Duodenal mucosa (tissue), 2 donors: Measurements from ENCODE around the gene ZNF436.

ENCODE experiments used
- H3K27ac ChIP-seq: one replicate; pipeline ENCODE4 v1.7.0; 2013; ENCODE audit warnings: low read depth, low read length
- H3K27me3 ChIP-seq, 2 donors: one replicate each; pipeline ENCODE4 v1.7.0; 2013; ENCODE audit warnings: low read length in 2 of 2, control low read depth in 1 of 2; ENCODE audit not compliant: insufficient read depth in 2 of 2, control insufficient read depth in 1 of 2
- H3K36me3 ChIP-seq, 2 donors: one replicate each; pipeline ENCODE4 v1.7.0; 2013; ENCODE audit warnings: low read length in 2 of 2, control low read depth in 1 of 2; ENCODE audit not compliant: insufficient read depth in 2 of 2, control insufficient read depth in 1 of 2
- H3K4me1 ChIP-seq, 2 donors: one replicate each; pipeline ENCODE4 v1.7.0; 2013; ENCODE audit warnings: low read length in 2 of 2, control low read depth in 1 of 2; ENCODE audit not compliant: insufficient read depth in 2 of 2, control insufficient read depth in 1 of 2
- H3K4me3 ChIP-seq, 2 donors: one replicate each; pipeline ENCODE4 v1.7.0; 2013; ENCODE audit warnings: low read length in 2 of 2, low read depth in 1 of 2
- H3K9ac ChIP-seq, 2 donors: one replicate each; pipeline ENCODE4 v1.7.0; 2013; ENCODE audit warnings: low read length in 2 of 2, low read depth in 1 of 2
- H3K9me3 ChIP-seq, 2 donors: one replicate each; pipeline ENCODE4 v1.7.0; 2013; ENCODE audit warnings: low read length in 2 of 2, control low read depth in 1 of 2; ENCODE audit not compliant: control insufficient read depth in 1 of 2

Gene ZNF436

DNA sequence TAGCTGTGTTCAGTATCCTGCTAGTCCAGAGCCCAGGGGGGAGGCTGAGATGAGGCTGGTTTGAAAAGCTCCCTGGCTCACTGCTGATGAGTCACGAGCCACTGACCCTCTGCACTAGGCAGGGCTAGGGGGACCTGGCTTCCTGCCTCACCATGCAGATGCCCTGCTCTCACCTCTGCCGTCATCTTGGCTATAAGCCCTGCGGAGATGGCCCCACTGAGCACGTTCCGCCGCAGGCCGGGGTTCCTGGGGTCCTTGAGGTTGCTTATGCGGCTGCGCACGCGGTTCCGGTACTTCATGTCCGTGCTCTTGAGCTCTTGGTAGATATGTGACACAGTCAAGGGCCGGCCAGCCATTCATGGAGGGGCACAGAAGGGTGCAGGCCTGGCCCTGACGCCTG, 24.1 kb upstream of the ZNF436 start:
- no peak overlapping the region for H3K4me3 ChIP-seq

DNA sequence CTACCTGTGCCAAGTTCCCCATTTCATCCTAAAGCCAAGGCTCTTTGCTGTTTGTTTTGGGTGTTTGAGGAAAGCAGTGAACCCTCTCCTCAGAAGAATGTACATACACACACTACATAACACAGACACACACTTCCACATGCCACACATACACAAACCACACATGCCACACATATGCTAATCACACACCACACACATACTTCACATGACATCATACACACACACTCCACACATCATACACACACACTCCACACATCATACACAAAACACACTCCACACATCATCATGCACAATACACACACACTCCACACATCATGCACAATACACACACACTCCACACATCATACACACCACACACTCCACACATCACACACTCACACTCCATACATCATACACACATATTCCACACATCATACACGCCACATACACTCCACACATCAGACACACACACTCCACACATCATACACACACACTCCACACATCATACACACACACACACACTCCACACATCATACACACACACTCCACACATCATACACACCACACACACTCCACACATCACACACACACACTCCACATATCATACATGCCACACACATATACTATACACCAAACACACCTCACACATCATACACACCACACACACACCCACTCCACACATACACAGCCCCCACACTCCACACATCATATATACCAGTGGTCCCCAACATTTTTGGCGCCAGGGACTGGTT, 22.7 kb upstream of the ZNF436 start:
- no peaks in the 10 kb centered on the region for H3K9me3 ChIP-seq
- no peak overlapping the region for H3K9ac ChIP-seq
- no peak overlapping the region for H3K27ac ChIP-seq
- no peak overlapping the region for H3K4me3 ChIP-seq
- H3K27me3 ChIP-seq, result no peaks in the 10 kb centered on the region
- H3K4me1 ChIP-seq, result peaks cover 0 to 6% of the 10 kb centered on the region in 2 donors
- H3K36me3 ChIP-seq, result peaks cover 0 to 24% of the 10 kb centered on the region in 2 donors

More for the DNA sequence above, 24.1 kb upstream of the ZNF436 start:
- Histone ChIP-seq H3K27me3 (no peaks in the 10 kb centered on the region), H3K4me1 (peaks cover 0 to 6% of the 10 kb centered on the region in 2 donors), H3K9ac (no peak overlapping the region), H3K36me3 (peaks cover 0 to 31% of the 10 kb centered on the region in 2 donors), H3K27ac (no peak overlapping the region), H3K9me3 (no peaks in the 10 kb centered on the region)

DNA sequence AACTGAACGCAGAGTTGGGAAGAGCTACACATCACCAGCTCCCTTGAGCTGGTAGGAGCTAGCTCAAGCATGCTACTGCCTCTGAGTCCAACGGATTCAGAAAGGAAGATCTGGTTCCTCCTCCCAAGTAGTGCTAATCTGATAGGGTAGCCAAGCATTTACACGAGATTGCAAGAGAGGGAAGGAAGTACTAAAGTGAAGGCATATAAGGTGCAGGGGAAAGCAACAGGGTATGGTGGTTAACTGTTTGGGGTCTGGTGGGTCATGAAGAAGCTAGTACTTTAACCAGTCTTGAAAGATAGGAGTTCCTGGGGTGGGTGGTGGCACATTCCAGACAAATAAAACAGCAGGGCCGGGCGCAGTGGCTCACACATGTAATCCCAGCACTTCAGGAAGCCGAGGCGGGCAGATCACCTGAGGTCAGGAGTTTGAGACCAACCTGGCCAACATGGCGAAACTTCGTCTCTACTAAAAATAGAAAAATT, 20.2 kb upstream of the ZNF436 start:
- Histone ChIP-seq H3K9me3 (no peaks in the 10 kb centered on the region), H3K27ac (no peak overlapping the region), H3K4me3 (no peak overlapping the region), H3K9ac (no peak overlapping the region), H3K27me3 (no peaks in the 10 kb centered on the region), H3K4me1 (peaks cover 6 to 10% of the 10 kb centered on the region in 2 donors), H3K36me3 (peaks cover 0 to 12% of the 10 kb centered on the region in 2 donors)

DNA sequence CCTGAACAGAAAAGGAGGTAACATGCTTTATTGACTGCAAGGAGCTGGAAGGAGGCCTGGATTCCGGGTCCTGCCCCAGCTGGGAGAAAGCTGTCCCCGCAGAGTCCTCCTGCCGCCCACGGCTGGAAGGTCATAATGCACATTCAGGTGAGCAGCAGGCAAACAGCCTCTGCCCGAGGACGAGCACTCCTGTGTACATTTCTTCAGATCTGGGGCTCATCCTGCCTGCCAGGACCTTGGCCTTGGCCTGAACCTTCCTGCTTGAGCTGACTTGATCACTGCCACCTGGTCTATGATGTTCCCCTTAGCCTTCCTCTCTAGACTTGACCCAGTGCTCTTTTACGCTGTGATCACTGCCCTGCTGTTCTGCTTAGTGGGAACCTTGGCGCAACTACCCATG, 17.9 kb upstream of the ZNF436 start:
- no peaks in the 10 kb centered on the region for H3K9me3 ChIP-seq
- H3K36me3 ChIP-seq, result peaks cover 0 to 14% of the 10 kb centered on the region in 2 donors
- no peak overlapping the region for H3K9ac ChIP-seq

DNA sequence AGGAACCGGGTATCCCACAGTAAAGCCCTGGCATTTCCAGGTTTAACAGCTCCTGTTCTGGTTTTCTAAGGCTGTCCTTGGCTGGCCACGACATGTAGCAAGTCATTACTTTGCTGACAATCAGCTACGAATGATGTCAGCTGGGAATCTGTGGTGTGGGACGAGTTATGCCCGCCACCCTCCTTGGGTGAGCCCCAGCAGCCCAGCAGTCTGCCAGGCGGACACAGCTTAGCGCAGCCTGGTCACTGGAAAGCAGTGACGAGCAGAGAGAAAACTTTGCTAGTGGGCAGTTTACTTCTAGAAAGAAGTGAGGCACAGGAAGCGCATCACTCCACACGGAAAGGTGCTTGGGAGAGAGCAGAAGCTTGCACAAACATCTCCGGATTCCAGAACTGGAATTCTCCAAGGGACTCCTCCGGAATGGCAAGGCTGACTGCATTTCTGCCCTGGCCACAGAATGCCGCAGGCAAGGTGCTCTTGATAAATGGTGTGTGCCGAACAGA, 15.5 kb upstream of the ZNF436 start:
- no peak overlapping the region for H3K9ac ChIP-seq
- H3K4me1 ChIP-seq, result peaks cover 17 to 18% of the 10 kb centered on the region in 2 donors
- no peak overlapping the region for H3K27ac ChIP-seq
- peaks cover 0 to 14% of the 10 kb centered on the region in 2 donors for H3K36me3 ChIP-seq
- no peaks in the 10 kb centered on the region for H3K27me3 ChIP-seq
- no peak overlapping the region for H3K4me3 ChIP-seq
- H3K9me3 ChIP-seq, result no peaks in the 10 kb centered on the region

More for the DNA sequence above, 17.9 kb upstream of the ZNF436 start:
- Histone ChIP-seq H3K27ac (no peak overlapping the region), H3K4me3 (no peak overlapping the region), H3K4me1 (peaks cover 10 to 17% of the 10 kb centered on the region in 2 donors), H3K27me3 (no peaks in the 10 kb centered on the region)

DNA sequence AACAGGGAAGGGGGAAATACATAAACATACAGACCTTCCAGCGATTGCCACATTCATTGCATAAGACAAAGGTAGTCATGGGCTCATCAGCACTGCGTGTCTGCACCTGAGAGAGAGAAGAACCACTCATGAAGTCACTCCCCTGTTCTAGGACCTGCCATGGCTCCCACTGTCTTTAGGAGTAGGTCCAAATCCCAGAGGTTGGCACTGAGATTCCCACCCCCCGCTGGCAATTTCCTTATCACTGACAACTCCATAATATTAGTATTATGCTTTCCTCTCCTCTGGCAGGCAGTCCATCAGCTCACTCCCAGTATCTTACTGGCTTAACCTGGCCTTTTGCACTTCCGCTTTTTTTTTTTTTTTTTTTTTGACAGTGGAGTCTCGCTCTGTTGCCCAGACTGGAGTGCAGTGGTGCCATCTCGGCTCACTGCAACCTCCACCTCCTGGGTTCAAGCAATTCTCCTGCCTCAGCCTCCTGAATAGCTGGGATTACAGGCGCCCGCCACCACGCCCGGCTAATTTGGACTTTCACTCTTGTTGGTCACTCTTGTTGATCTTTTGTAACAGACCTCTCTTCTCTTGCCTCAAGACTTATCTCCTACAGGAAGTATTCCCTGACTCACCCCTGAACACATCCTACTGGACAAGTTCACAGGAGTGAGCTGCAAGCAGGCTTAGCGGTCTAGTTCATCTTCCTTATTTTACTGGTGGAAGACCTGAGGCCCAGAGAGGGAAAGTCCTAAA, 14.8 kb upstream of the ZNF436 start:
- Histone ChIP-seq H3K4me3 (no peak overlapping the region), H3K27me3 (no peaks in the 10 kb centered on the region), H3K9me3 (no peaks in the 10 kb centered on the region), H3K36me3 (peaks cover 0 to 14% of the 10 kb centered on the region in 2 donors), H3K27ac (no peak overlapping the region), H3K9ac (no peak overlapping the region), H3K4me1 (peaks cover 17 to 18% of the 10 kb centered on the region in 2 donors)

DNA sequence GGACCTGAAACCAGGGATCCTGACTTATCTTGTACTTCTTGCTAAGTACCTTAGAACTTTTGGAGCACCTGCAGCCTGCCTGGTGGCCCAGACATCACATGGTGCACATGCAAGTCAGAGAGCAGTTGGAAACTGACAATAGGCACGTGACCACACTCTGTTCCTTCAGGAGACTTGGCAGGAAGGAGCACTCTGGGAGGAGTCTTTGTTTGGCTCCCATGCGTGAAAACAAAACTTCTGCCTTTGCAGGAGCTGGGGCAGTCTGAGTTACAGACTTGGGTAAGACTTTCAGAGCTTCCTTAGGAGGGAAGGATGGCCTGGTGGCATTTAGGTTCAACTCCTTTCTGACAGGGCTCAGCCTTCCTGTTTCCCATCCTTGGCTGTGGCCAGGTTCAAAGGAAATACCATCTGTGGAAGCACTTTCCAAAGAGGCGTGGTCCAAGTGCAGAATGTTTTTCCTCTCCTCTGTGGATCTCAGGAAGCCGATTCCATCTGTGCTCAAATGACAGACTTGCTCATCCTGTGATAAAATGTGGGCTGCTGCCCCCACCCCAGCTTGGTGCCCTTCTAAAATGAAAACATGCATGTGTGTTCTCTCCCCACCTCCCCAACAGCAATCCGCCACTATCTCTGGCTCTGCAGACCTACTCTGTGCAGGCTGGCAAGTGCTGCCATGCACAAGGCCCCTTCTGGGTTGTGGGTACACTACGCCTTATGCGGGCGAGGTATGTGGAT, 14.1 kb upstream of the ZNF436 start:
- Histone ChIP-seq H3K4me1 (peaks cover 17 to 18% of the 10 kb centered on the region in 2 donors), H3K27me3 (no peaks in the 10 kb centered on the region), H3K27ac (no peak overlapping the region), H3K9me3 (no peaks in the 10 kb centered on the region), H3K4me3 (no peak overlapping the region), H3K9ac (no peak overlapping the region), H3K36me3 (peaks cover 0 to 14% of the 10 kb centered on the region in 2 donors)

DNA sequence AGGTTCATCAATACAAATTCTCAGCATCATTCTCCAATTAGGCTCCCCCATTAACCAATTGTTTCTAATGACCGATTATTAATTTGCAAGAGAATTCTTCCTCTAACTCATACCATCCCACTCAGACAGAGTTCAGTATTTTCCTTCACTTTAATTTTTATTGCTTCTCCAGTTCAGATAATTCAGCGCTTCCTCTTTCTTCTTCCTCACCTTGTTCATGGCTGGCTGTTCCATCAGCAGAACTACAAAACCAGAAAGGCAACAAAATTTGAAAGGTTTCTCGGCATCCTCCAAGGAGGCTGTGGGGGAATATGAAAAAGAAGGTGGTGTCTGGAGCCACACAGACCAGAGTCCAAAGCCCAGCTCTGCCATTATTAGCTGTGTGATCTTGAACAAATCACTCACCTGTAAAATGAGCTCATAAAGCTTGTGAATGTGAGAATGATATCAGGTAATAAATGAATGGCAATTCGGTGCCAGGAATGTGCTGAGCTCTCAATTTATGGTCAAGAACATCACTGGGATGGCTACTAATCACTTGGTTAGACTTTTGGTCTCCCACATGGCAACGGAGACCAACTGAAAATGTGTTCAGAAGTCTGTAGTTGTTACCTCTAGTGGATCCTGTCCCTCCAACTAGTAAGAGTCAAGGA, 11.7 kb upstream of the ZNF436 start:
- no peak overlapping the region for H3K27ac ChIP-seq
- H3K36me3 ChIP-seq, result peaks cover 0 to 10% of the 10 kb centered on the region in 2 donors
- no peaks in the 10 kb centered on the region for H3K27me3 ChIP-seq
- no peak overlapping the region for H3K9ac ChIP-seq
- peaks cover 23% of the 10 kb centered on the region in 2 donors for H3K4me1 ChIP-seq
- H3K9me3 ChIP-seq, result no peaks in the 10 kb centered on the region
- H3K4me3 ChIP-seq, result no peak overlapping the region

DNA sequence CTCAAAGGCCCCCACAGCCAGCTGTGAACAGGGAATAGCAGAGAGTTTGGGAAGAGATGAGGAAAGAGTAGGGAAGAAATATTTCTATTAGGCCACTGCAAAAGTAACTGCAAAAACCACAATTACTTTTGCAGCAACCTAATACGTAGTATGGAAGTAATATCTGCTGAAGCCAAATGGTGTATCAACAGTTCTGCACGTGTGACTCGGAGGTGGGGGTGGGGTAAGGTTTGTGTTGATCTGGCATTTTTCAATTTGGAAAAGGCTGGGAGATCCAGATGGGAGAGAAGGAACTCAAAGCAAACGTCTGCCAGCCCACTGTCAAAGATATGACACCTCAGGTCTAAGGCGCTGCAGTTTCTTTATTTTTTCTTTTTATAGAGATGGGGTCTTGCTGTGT, 11.1 kb upstream of the ZNF436 start:
- H3K27ac ChIP-seq, result no peak overlapping the region
- no peak overlapping the region for H3K4me3 ChIP-seq
- H3K36me3 ChIP-seq, result peaks cover 0 to 10% of the 10 kb centered on the region in 2 donors
- H3K4me1 ChIP-seq, result peaks cover 23% of the 10 kb centered on the region in 2 donors
- no peak overlapping the region for H3K9ac ChIP-seq
- H3K27me3 ChIP-seq, result no peaks in the 10 kb centered on the region
- H3K9me3 ChIP-seq, result no peaks in the 10 kb centered on the region
